ENCODE results near the gene FMNL2. TPM values are rescaled to one million over a fixed set of nuclear protein-coding genes. Genes with fewer than 3 reads are reported as not detected.

The FMNL2 gene
- total and polyA plus RNA-seq, 8 donors: 7.8 to 100.0 (median 36.5) TPM

GRCh38 chr2:152408254-152408653 is 73.3 kb downstream of the FMNL2 start:
- WGBS, 5 donors: 57 to 86% (median 65%) methylated on average over 3 of the region's 3 CpGs
- Histone ChIP-seq H3K4me3 (no peak overlapping the region), H3K9me3 (no peaks in the 10 kb centered on the region), H3K36me3 (no peaks in the 10 kb centered on the region), H3K27me3 (no peaks in the 10 kb centered on the region), H3K4me1 (peaks cover 41 to 77% (median 59%) of the 10 kb centered on the region in 4 donors), H3K27ac (peak overlapping the region in 1 of 5 donors; percentile 29)
- intact Hi-C loops (cut with DNase I; ENCODE audit: low total_unique reads): no loop called here
- DNase-seq: no peak
- no peak for TF ChIP-seq POLR2AphosphoS5 (IDR thresholded peaks at IDR 0.05)
- no peak for TF ChIP-seq POLR2A (IDR thresholded peaks at IDR 0.05)
- no peak for TF ChIP-seq EP300 (IDR thresholded peaks at IDR 0.05)
- TF ChIP-seq CTCF (IDR thresholded peaks at IDR 0.05): no peak

- H3K4me3 ChIP-seq: no peak overlapping the region
- WGBS, 5 donors: 92 to 97% (median 95%) methylated on average over 6 of the region's 6 CpGs
- intact Hi-C loops (cut with DNase I; ENCODE audit: low total_unique reads): no loop called here
Observed at GRCh38 chr2:152409386-152410164, 74.6 kb downstream of the FMNL2 start.

GRCh38 chr2:152410165-152410597 is 75.2 kb downstream of the FMNL2 start:
- no peak overlapping the region for H3K4me3 ChIP-seq
- no peak for DNase-seq
- H3K27ac ChIP-seq: peak overlapping the region in 1 of 5 donors; percentile 56
- no peaks in the 10 kb centered on the region for H3K9me3 ChIP-seq
- no peaks in the 10 kb centered on the region for H3K27me3 ChIP-seq
- H3K36me3 ChIP-seq: no peaks in the 10 kb centered on the region
- intact Hi-C loops (cut with DNase I; ENCODE audit: low total_unique reads): no loop called here
- WGBS, 5 donors: 67 to 85% (median 77%) methylated on average over 2 of the region's 2 CpGs
- TF ChIP-seq POLR2A (IDR thresholded peaks at IDR 0.05): no peak
- TF ChIP-seq POLR2AphosphoS5 (IDR thresholded peaks at IDR 0.05): peak in 1 of 3 donors; percentile 43
- no peak for TF ChIP-seq CTCF (IDR thresholded peaks at IDR 0.05)
- no peak for TF ChIP-seq EP300 (IDR thresholded peaks at IDR 0.05)
- H3K4me1 ChIP-seq: peaks cover 26 to 67% (median 43%) of the 10 kb centered on the region in 4 donors

More at GRCh38 chr2:152409386-152410164, 74.6 kb downstream of the FMNL2 start:
- peaks cover 31 to 67% (median 46%) of the 10 kb centered on the region in 4 donors for H3K4me1 ChIP-seq
- TF ChIP-seq POLR2AphosphoS5 (IDR thresholded peaks at IDR 0.05) (no peak), CTCF (IDR thresholded peaks at IDR 0.05) (no peak)
- peak overlapping the region in 1 of 5 donors; percentile 56 for H3K27ac ChIP-seq
- H3K9me3 ChIP-seq: no peaks in the 10 kb centered on the region
- H3K36me3 ChIP-seq: no peaks in the 10 kb centered on the region
- no peak for DNase-seq
- no peaks in the 10 kb centered on the region for H3K27me3 ChIP-seq

GRCh38 chr2:152411154-152411553 is 76.2 kb downstream of the FMNL2 start:
- TF ChIP-seq CTCF (IDR thresholded peaks at IDR 0.05) (no peak), POLR2AphosphoS5 (IDR thresholded peaks at IDR 0.05) (no peak), EP300 (IDR thresholded peaks at IDR 0.05) (no peak), POLR2A (IDR thresholded peaks at IDR 0.05) (no peak)
- Histone ChIP-seq H3K9me3 (no peaks in the 10 kb centered on the region), H3K36me3 (no peaks in the 10 kb centered on the region), H3K4me3 (no peak overlapping the region), H3K27me3 (no peaks in the 10 kb centered on the region), H3K4me1 (peaks cover 26 to 65% (median 43%) of the 10 kb centered on the region in 4 donors), H3K27ac (no peak overlapping the region)
- intact Hi-C loops (cut with DNase I; ENCODE audit: low total_unique reads): no loop called here
- no peak for DNase-seq

Measured in stomach (tissue), 9 donors.